OCI-LY1 (cell line): Measurements from ENCODE around the gene CCDC116.
A peak's percentile ranks its signal among the peaks of the same experiment; 100 is the strongest.

Source experiments
- H2AFZ ChIP-seq: fragments of 200-600 bp; sonication (generic), shearing (Covaris generic); 2 replicates; pipeline ENCODE4 v1.6.0; 2014; ENCODE audit warnings: antibody characterized with exemption, mild to moderate bottlenecking, low read length
- H3F3A ChIP-seq: fragments of 200-600 bp; sonication (generic), shearing (Covaris generic); 2 replicates; pipeline ENCODE4 v1.6.0; 2014; ENCODE audit warnings: mild to moderate bottlenecking, antibody characterized with exemption, low read length, moderate library complexity; ENCODE audit not compliant: insufficient read depth
- H3K27ac ChIP-seq: fragments of 200-600 bp; sonication (generic); 2 replicates; pipeline ENCODE4 v1.5.1; 2014; ENCODE audit warnings: low read length, mixed run types, mild to moderate bottlenecking, low read depth; ENCODE audit not compliant: poor library complexity, severe bottlenecking
- H3K27me3 ChIP-seq: fragments of 200-600 bp; sonication (generic); 2 replicates; pipeline ENCODE4 v1.6.0; 2014; ENCODE audit warnings: antibody characterized with exemption, mild to moderate bottlenecking, low read length, moderate library complexity; ENCODE audit not compliant: insufficient read depth
- H3K36me3 ChIP-seq: fragments of 200-600 bp; sonication (generic); 2 replicates; pipeline ENCODE4 v1.6.1; 2014; ENCODE audit warnings: mild to moderate bottlenecking, antibody characterized with exemption, low read length, moderate library complexity, mixed read lengths; ENCODE audit not compliant: insufficient read depth
- H3K4me1 ChIP-seq: fragments of 200-600 bp; sonication (generic); 2 replicates; pipeline ENCODE4 v1.5.1; 2014; ENCODE audit warnings: mild to moderate bottlenecking, low read length, moderate library complexity; ENCODE audit not compliant: insufficient read depth, severe bottlenecking
- H3K4me2 ChIP-seq: fragments of 200-600 bp; sonication (generic), shearing (Covaris generic); 2 replicates; pipeline ENCODE4 v1.6.1; 2014; ENCODE audit warnings: low read length
- H3K4me3 ChIP-seq: fragments of 200-600 bp; sonication (generic); 2 replicates; pipeline ENCODE4 v1.5.1; 2014; ENCODE audit warnings: low read length, low read depth, mild to moderate bottlenecking, mixed read lengths; ENCODE audit not compliant: poor library complexity, severe bottlenecking
- H3K79me2 ChIP-seq: fragments of 200-600 bp; shearing (Covaris generic); 2 replicates; pipeline ENCODE4 v1.6.1; 2016; ENCODE audit warnings: mixed run types, low read length, mixed read lengths; ENCODE audit not compliant: insufficient read depth
- H3K9ac ChIP-seq: fragments of 200-600 bp; sonication (generic), shearing (Covaris generic); 2 replicates; pipeline ENCODE4 v1.6.1; 2014; ENCODE audit warnings: mild to moderate bottlenecking, low read length, mixed read lengths
- H3K9me2 ChIP-seq: fragments of 200-600 bp; sonication (generic), shearing (Covaris generic); 2 replicates; pipeline ENCODE4 v1.6.1; 2014; ENCODE audit warnings: low read depth, mild to moderate bottlenecking, low read length, mixed read lengths
- H3K9me3 ChIP-seq: fragments of 200-600 bp; shearing (Covaris generic); 2 replicates; pipeline ENCODE4 v1.6.1; 2014; ENCODE audit warnings: low read length, mixed read lengths
- H4K20me1 ChIP-seq: fragments of 200-600 bp; sonication (generic), shearing (Covaris generic); 2 replicates; pipeline ENCODE4 v1.6.0; 2016; ENCODE audit warnings: mild to moderate bottlenecking, low read length; ENCODE audit not compliant: insufficient read depth
- CTCF ChIP-seq: fragments of 200-600 bp; sonication (generic), shearing (Covaris generic); IDR thresholded peaks from 2 replicates; pipeline ENCODE4 v1.5.1; 2017; ENCODE audit warnings: mild to moderate bottlenecking, antibody characterized with exemption, low read length, moderate library complexity, mixed read lengths
- EZH2 ChIP-seq: fragments of 200-600 bp; sonication (generic), shearing (Covaris generic); IDR thresholded peaks from 2 replicates; pipeline ENCODE4 v1.8.0; 2017; ENCODE audit warnings: borderline replicate concordance, mixed run types, mild to moderate bottlenecking, antibody characterized with exemption, low read length, moderate library complexity, mixed read lengths

CCDC116 gene

GRCh38 chr22:21657020-21657359, 24.4 kb downstream of the CCDC116 start:
- Histone ChIP-seq H3K4me3 (peak overlapping the region; percentile 64), H3K4me2 (peak overlapping the region; percentile 78), H3K79me2 (no peaks in the 10 kb centered on the region), H3K9me2 (no peaks in the 10 kb centered on the region), H3K9me3 (no peaks in the 10 kb centered on the region), H3K27ac (peak overlapping the region; percentile 67), H3K36me3 (peaks cover 11% of the 10 kb centered on the region; the same call in 1 of the 2 replicates), H2AFZ (no peak overlapping the region), H3F3A (no peaks in the 10 kb centered on the region), H3K4me1 (peaks cover 29% of the 10 kb centered on the region), H4K20me1 (no peaks in the 10 kb centered on the region), H3K27me3 (no peaks in the 10 kb centered on the region; the same call in 1 of the 2 replicates), H3K9ac (peak overlapping the region; percentile 60)
- TF ChIP-seq EZH2 (no peak), CTCF (no peak)

- peak overlapping the region; percentile 67 for H3K27ac ChIP-seq
Measured at GRCh38 chr22:21657360-21658032, 24.9 kb downstream of the CCDC116 start.

GRCh38 chr22:21659864-21660525, 27.4 kb downstream of the CCDC116 start:
- Histone ChIP-seq H2AFZ (no peak overlapping the region), H3K9me3 (no peaks in the 10 kb centered on the region), H3K27ac (no peak overlapping the region), H4K20me1 (no peaks in the 10 kb centered on the region), H3K9me2 (no peaks in the 10 kb centered on the region), H3K4me2 (no peak overlapping the region), H3K36me3 (no peaks in the 10 kb centered on the region), H3K27me3 (no peaks in the 10 kb centered on the region; the same call in 1 of the 2 replicates), H3K4me1 (peaks cover 20% of the 10 kb centered on the region), H3K79me2 (no peaks in the 10 kb centered on the region), H3F3A (no peaks in the 10 kb centered on the region), H3K9ac (no peak overlapping the region), H3K4me3 (no peak overlapping the region)
- no peak for TF ChIP-seq CTCF
- no peak for TF ChIP-seq EZH2

More at GRCh38 chr22:21657360-21658032, 24.9 kb downstream of the CCDC116 start:
- Histone ChIP-seq H3K36me3 (peaks cover 11% of the 10 kb centered on the region; the same call in 1 of the 2 replicates), H3K4me1 (peaks cover 29% of the 10 kb centered on the region), H3K4me3 (peak overlapping the region; percentile 64), H2AFZ (no peak overlapping the region), H3F3A (no peaks in the 10 kb centered on the region), H3K4me2 (peak overlapping the region; percentile 78), H3K9ac (peak overlapping the region; percentile 68), H4K20me1 (no peaks in the 10 kb centered on the region), H3K9me2 (no peaks in the 10 kb centered on the region), H3K27me3 (no peaks in the 10 kb centered on the region; the same call in 1 of the 2 replicates), H3K9me3 (no peaks in the 10 kb centered on the region), H3K79me2 (no peaks in the 10 kb centered on the region)
- TF ChIP-seq EZH2 (no peak), CTCF (0 out of 2 replicates have a peak, but pooled peaks have one; percentile 13)
